Transverse colon (tissue), 4 donors: ENCODE measurements around the gene SEMA3F. TPM values are rescaled to one million over a fixed set of nuclear protein-coding genes. Genes with fewer than 3 reads are reported as not detected.

ENCODE experiments used
- DNase-seq: peaks from one replicate; pipeline ENCODE4 v3.0.0-alpha.2; 2019
- H3K27ac ChIP-seq, 4 donors: fragments of 200-600 bp; sonication (generic); 2 replicates each; pipeline ENCODE4 v1.5.1; 2016 to 2018; ENCODE audit warnings: inconsistent platforms in 4 of 4
- H3K27me3 ChIP-seq: fragments of 200-600 bp; sonication (generic); 2 replicates; pipeline ENCODE4 v1.5.1; 2017; ENCODE audit warnings: inconsistent platforms
- H3K36me3 ChIP-seq, 4 donors: fragments of 200-600 bp; sonication (generic); 2 replicates each; pipeline ENCODE4 v1.5.1; 2017 to 2019; ENCODE audit warnings: inconsistent platforms in 4 of 4
- H3K4me1 ChIP-seq, 4 donors: fragments of 200-600 bp; sonication (generic); 2 replicates each; pipeline ENCODE4 v1.5.1; 2017 to 2020; ENCODE audit warnings: inconsistent platforms in 4 of 4
- H3K4me3 ChIP-seq, 4 donors: fragments of 200-600 bp; sonication (generic); 1 replicate in 1 of 4; 2 replicates in 3 of 4; pipeline versions ENCODE4 v1.5.1 to v1.6.1; 2017 to 2019; ENCODE audit warnings: inconsistent platforms in 4 of 4
- H3K9me3 ChIP-seq, 2 donors: fragments of 200-600 bp; sonication (generic); 2 replicates each; pipeline ENCODE4 v1.5.1; 2017 to 2019; ENCODE audit warnings: inconsistent platforms in 2 of 2
- CTCF ChIP-seq, 5 experiments: fragments of 200-600 bp in 3 of 5; fragments of 450-650 bp in 2 of 5; sonication (generic) in 3 of 5; IDR thresholded peaks; 1 replicate in 2 of 5; 2 replicates in 3 of 5; pipeline ENCODE4 v1.5.1; 2016 to 2017; ENCODE audit warnings: antibody characterized with exemption in 5 of 5, inconsistent platforms in 3 of 5, mild to moderate bottlenecking in 2 of 5, moderate library complexity in 1 of 5
- EP300 ChIP-seq: sonication (generic); formaldehyde crosslinking; IDR thresholded peaks from one replicate; pipeline ENCODE4 v1.6.1; 2017; ENCODE audit warnings: antibody characterized with exemption, low read depth
- POLR2A ChIP-seq: fragments of 450-650 bp; IDR thresholded peaks from one replicate; pipeline ENCODE4 v1.6.1; 2016; ENCODE audit warnings: antibody characterized with exemption, mild to moderate bottlenecking, moderate library complexity
- POLR2AphosphoS5 ChIP-seq, 3 donors: sonication (generic); formaldehyde crosslinking; IDR thresholded peaks; one replicate each; pipeline ENCODE4 v1.6.1; 2016; ENCODE audit warnings: antibody characterized with exemption in 3 of 3
- WGBS, 2 donors: methylation state at CpG; one replicate each; pipeline ENCODE4 v1.1.5; 2018; ENCODE audit warnings: low coverage in 1 of 2; 5-methylcytosine and 5-hydroxymethylcytosine counted together
- in situ Hi-C, 4 donors: fragments of 200-750 bp; cut with MboI; loops; one replicate each; pipeline versions ENCODE4 v1.15.0 to v1.15.1; 2017; ENCODE audit warnings: low sequenced_read_pairs in 3 of 4, low pct_ligation_motif_present in 1 of 4, low pct_unique_long_range_greater_than_20kb in 1 of 4
- intact Hi-C: fragments of 100-400 bp; cut with DNase I; formaldehyde crosslinking; loops from one replicate; pipeline ENCODE4 v1.15.1; 2023; ENCODE audit warnings: low total_unique reads
- total RNA-seq, 4 donors: library from RNA; depleted of rRNA; stranded (reverse); fragments of >200 nt; gene quantifications; one replicate each; pipeline ENCODE4 v1.1.0, GENCODE V29; 2016

The SEMA3F gene
- total RNA-seq, 4 donors from 2014 or later: 1.9 to 30.6 (median 3.8) TPM

- Histone ChIP-seq H3K36me3 (no peaks in the 10 kb centered on the region), H3K4me1 (peaks cover 59 to 100% (median 70%) of the 10 kb centered on the region in 4 donors), H3K9me3 (no peaks in the 10 kb centered on the region), H3K4me3 (no peak overlapping the region), H3K27me3 (no peaks in the 10 kb centered on the region), H3K27ac (peak overlapping the region; percentile 71 to 82 (median 80))
- in situ Hi-C loops (no loop called here), intact Hi-C loops (no loop called here)
- TF ChIP-seq POLR2AphosphoS5 (IDR thresholded peaks at IDR 0.05): peak in 2 of 3 donors; percentile 54
- no peak for TF ChIP-seq EP300
- no peak for TF ChIP-seq CTCF (IDR thresholded peaks at IDR 0.05)
- TF ChIP-seq POLR2A: no peak
- WGBS, 2 donors: 37% methylated on average over 8 of the region's 8 CpGs; no CpG with 5 or more reads in 1 of the 2 donors
- DNase-seq: peak; percentile 75
Observed at GRCh38 chr3:50163572-50164455, 8.7 kb downstream of the SEMA3F start.

GRCh38 chr3:50164481-50164880 is 9.4 kb downstream of the SEMA3F start:
- 46% methylated on average over 1 of the region's 1 CpG; no CpG with 5 or more reads in 1 of the 2 donors for whole genome bisulfite sequencing, 2 donors
- Histone ChIP-seq H3K27ac (peak overlapping the region; percentile 71 to 82 (median 80)), H3K4me3 (no peak overlapping the region), H3K4me1 (peaks cover 59 to 99% (median 68%) of the 10 kb centered on the region in 4 donors), H3K36me3 (no peaks in the 10 kb centered on the region), H3K27me3 (no peaks in the 10 kb centered on the region), H3K9me3 (no peaks in the 10 kb centered on the region)
- intact Hi-C loops: no loop called here
- in situ Hi-C loops: no loop called here
- no peak for DNase-seq
- no peak for TF ChIP-seq POLR2AphosphoS5 (IDR thresholded peaks at IDR 0.05)
- TF ChIP-seq EP300: no peak
- TF ChIP-seq POLR2A: no peak
- TF ChIP-seq CTCF (IDR thresholded peaks at IDR 0.05): no peak

GRCh38 chr3:50164984-50165909 is 10.1 kb downstream of the SEMA3F start:
- Histone ChIP-seq H3K27me3 (no peaks in the 10 kb centered on the region), H3K9me3 (no peaks in the 10 kb centered on the region), H3K4me1 (peaks cover 59 to 91% (median 68%) of the 10 kb centered on the region in 4 donors), H3K36me3 (no peaks in the 10 kb centered on the region), H3K4me3 (no peak overlapping the region), H3K27ac (peak overlapping the region; percentile 71 to 82 (median 80))
- WGBS, 2 donors: 35 to 45% methylated on average over 2 to 7 of the region's 7 CpGs
- intact Hi-C loops (no loop called here), in situ Hi-C loops (no loop called here)
- no peak for DNase-seq
- TF ChIP-seq POLR2A (no peak), POLR2AphosphoS5 (IDR thresholded peaks at IDR 0.05) (no peak), CTCF (IDR thresholded peaks at IDR 0.05) (no peak), EP300 (no peak)
